NCI-H2107 treated with DMSO at 0.1 percent for 48 hours (cell line): ENCODE data around the gene PIGK.

Experiments
- DNase-seq: peaks from one replicate; lab custom pipeline; 2025; ENCODE audit not compliant: unreplicated experiment; lab: John Stamatoyannopoulos, UW

The PIGK gene

GRCh38 chr1:77100875-77101274, 118.4 kb downstream of the PIGK start:
- no peak for DNase-seq

GRCh38 chr1:77096496-77097255, 122.6 kb downstream of the PIGK start:
- DNase-seq, result no peak

GRCh38 chr1:77095236-77095635, 124.0 kb downstream of the PIGK start:
- peak; percentile 79 for DNase-seq

DNA sequence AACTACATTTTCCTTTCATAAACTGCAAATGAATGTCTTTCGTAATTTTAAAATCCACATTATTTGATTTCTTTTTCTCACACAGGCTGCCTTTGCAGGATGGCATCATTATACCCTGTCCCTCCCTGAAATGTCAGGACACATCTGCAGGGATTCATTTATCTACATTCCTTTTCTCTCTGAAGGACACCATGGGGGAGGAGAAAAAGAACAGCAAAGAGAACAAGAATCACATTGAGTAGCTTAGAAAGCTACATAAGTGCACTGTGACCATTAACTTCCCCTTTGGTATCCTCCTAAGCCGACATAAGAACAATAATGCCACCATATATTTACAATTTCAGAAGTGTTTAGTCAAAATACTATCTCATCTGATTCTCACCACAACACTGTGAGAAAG, 129.5 kb downstream of the PIGK start:
- no peak for DNase-seq

DNA sequence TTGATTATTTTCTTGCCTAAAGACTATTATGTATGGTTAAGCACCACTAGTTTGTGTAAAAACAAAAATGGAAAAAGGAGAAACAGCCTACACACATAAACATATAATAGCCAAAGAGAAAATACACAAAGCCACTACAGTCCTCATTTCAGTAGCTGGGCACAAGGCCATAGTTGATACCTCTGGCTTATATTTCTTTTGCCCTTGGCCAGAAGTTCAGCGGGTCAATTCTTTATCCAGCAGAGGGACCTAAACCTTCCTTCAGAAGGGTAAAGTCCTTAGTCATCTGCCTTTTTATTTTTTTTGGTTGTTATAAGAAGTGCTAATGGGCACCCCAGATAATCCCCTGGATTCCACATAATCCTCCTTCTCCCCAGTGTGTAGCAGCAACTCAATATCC, 134.1 kb downstream of the PIGK start:
- no peak for DNase-seq

DNA sequence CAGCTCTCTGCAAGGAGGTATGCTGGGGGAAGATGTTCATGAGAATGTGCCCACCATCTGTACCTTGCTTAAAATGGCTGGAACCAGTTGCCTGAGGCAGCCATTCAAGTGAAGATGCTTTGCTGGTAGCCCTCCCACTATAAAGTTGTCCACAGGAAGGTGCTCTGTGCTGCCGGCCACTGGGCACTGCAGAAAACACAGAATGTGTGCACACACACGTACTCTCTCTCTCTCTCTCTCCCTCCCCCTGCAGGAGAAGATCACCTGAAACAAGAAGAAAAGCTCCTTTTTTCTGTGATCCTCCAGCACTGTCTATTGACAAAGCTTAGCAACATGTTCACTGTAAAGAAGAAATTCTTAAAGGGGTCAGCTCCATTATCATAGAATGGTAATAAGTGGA, 134.8 kb downstream of the PIGK start:
- no peak for DNase-seq

- DNase-seq, result no peak
Observed at GRCh38 chr1:77081834-77082233, 137.4 kb downstream of the PIGK start.

GRCh38 chr1:77076759-77077158, 142.5 kb downstream of the PIGK start:
- DNase-seq, result no peak

GRCh38 chr1:77068013-77068412, 151.2 kb downstream of the PIGK start:
- DNase-seq, result peak; percentile 94

DNA sequence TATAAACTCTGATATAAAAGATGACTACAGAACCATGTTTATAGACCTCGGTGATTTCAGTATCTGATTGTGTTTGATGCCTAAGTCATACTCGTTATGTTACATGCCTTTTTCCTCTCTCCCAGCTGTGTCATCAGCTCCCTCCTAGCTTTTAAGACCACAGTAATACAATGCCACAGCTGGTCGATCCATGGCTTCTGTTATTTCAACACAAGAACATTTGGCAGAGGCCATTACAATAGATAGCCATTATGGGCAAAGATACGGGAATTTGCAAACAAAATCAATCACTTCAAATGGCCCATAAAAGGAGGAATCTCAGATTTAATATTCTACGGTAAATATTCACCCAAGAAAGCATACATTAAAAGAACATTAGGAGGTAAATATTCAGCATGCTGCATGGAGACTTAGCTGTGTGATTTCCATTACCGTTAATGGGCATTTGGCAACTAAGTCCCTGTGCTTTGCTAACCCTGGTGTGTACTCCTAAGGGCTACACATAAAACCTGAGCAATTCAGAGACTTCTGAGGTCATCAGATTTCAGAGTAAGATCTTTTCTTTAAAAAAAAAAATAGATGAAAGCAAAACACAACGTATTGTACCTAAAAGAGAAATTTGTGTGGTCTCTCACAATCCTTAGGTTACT, 153.4 kb downstream of the PIGK start:
- no peak for DNase-seq

GRCh38 chr1:77064246-77064645, 155.0 kb downstream of the PIGK start:
- DNase-seq, result peak; percentile 35

DNA sequence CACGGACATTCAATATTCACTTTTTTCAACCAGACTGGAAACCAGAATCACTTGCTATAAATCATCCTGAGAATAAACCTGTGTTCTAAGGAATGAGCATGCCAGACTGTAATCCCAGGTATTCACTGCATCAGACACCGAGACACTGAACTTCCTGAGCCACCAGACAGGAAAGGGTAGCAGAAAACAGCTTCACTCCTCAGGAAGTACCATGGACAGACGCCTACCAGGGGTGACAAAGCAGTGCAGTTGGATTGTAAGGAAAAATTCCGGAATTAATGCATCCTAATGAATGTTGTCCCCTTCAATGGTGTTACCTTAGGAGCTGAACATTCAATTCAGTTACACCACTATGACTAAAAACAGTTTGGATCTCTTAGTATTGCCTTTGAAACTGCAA, 156.1 kb downstream of the PIGK start:
- DNase-seq, result no peak

DNA sequence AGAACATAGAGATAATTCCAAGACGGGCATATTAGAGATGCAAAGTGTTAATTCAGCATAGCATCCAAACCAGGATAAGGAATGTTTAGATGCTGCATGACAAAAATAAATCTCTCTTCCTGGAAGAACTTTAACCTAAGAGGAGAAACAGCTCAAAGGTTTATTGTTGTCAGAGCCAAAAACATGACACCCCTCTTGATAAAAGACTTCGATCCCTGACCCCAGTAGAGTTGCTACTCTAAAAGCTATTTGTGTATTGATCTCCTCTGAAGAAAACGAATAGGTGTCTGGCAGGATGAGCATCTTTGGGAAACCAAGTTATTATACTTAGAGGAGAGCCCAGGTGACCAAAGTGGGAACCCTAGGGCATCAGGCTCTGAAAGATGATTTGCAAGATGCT, 158.1 kb downstream of the PIGK start:
- DNase-seq, result no peak

- DNase-seq, result no peak
Observed at GRCh38 chr1:77060000-77060399, 159.2 kb downstream of the PIGK start.

DNA sequence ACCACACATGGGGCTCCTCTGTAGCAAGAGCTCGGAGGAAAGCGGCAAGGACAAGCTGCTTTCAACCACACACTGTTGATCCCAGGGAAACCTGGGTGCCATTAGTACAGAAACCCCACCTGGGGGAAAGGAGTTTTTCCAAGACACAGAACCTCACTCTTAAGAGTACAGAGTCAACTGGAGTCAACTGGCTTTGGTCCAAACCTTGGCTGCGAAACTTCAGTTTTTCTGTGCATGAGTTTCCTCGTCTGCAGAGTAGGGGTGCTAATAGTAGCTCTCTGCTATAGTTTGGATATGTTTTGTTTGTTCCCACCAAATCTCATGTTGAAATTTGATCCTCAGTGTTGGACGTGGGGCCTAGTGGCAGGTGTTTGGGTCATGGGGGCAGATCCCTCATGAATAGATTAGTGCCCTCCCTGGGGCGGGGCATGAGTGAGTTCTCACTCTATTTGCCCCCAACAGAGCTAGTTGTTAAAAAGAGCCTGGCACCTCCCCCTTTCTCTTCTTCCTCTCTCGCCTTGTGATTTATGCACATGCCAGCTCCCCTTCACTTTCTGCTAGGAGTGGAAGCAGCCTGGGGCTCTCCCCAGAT, 161.1 kb downstream of the PIGK start:
- DNase-seq, result no peak

- DNase-seq, result no peak
Observed at GRCh38 chr1:77056525-77056924, 162.7 kb downstream of the PIGK start.

DNA sequence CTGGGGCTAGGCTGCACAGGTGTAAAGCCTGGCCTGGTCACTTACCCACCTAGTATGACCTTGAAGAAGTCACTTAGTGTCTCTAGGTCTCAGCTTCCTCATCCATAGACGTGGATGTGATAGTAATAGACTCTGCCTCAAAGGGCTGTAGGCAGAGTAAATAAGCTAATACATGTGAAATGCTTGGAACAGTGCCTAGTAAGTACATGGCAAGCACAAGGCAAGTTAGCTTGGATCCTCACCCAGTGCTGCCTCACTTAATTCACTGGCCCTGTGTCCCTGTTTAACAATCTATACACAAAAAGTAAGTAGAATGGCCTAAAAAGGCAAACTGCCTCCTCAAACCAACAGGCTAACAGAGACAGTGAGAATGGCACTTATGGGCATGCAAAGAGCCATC, 167.8 kb downstream of the PIGK start:
- no peak for DNase-seq

DNA sequence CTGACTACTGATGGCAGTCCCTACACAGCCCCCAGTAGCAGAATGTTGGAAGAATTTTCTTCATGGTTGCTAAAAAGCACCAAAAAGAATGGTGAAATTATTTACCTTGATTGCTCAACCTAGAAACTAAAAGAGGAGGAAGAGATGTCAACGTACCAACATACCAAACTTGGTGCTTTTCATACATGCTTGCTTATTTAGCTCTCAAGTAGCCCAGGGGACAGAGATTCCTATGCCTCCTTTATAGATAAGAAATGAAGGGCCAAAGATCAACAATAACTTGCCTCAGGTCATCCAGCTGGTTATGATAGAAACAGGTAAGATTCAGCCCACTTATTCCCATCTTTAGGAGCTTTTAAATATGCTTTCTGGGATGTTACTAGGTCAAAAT, 170.6 kb downstream of the PIGK start:
- no peak for DNase-seq

- DNase-seq, result no peak
Observed at GRCh38 chr1:77047978-77048614, 171.1 kb downstream of the PIGK start.

- no peak for DNase-seq
Observed at GRCh38 chr1:77047575-77047974, 171.7 kb downstream of the PIGK start.

DNA sequence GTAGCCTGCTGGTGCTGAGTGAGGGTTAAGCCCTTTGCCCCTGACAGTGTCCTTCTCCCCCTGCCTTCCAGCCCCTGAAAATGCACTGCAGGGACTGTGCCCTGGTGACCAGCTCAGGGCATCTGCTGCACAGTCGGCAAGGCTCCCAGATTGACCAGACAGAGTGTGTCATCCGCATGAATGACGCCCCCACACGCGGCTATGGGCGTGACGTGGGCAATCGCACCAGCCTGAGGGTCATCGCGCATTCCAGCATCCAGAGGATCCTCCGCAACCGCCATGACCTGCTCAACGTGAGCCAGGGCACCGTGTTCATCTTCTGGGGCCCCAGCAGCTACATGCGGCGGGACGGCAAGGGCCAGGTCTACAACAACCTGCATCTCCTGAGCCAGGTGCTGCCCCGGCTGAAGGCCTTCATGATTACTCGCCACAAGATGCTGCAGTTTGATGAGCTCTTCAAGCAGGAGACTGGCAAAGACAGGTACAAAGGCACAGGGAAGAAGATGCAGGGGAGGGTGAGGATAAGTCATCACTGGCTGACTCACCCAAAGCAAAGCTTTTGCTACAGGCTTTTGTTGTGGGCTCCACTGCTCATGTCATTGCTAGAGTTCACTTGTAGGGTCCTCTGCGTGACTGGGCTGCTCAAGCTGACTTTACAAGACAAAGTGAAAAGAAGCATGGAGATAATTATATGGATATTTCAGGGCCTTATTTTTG, 174.9 kb downstream of the PIGK start:
- no peak for DNase-seq
